Fibroblast of lung (primary cell): ENCODE results near the gene GBF1.
"Not testable (repeated sequence)": the region's sequence is repeated elsewhere in the genome, so short reads cannot be mapped to it uniquely, and the experiment has no call there.

Experiments used
- CTCF ChIP-seq, 2 donors: IDR thresholded peaks in 1 of 2; conservative IDR thresholded peaks in 1 of 2; 1 replicate in 1 of 2; 2 replicates in 1 of 2; pipeline ENCODE4 v1.5.1; 2011 to 2012; ENCODE audit warnings: low read length in 2 of 2, control low read depth in 1 of 2, inconsistent platforms in 1 of 2, low read depth in 1 of 2, mild to moderate bottlenecking in 1 of 2
- EZH2 ChIP-seq: IDR thresholded peaks from 2 replicates; pipeline ENCODE4 v1.5.1; 2012; ENCODE audit warnings: low read length, control low read depth, mild to moderate bottlenecking; ENCODE audit errors: missing control alignments

GRCh38 chr10:102213599-102213998 lies 31.7 kb upstream of the GBF1 start:
- not testable (repeated sequence) for TF ChIP-seq EZH2; CTCF (conservative IDR thresholded peaks at IDR 0.05 in 1 of 2, IDR thresholded peaks at IDR 0.05 in 1 of 2; ENCODE audit: low read depth in 1 of 2, low read length in 2 of 2)
